ENCODE measurements around the gene TBC1D22B.
A peak's percentile ranks its signal among the peaks of the same experiment; 100 is the strongest.

TBC1D22B gene

DNA sequence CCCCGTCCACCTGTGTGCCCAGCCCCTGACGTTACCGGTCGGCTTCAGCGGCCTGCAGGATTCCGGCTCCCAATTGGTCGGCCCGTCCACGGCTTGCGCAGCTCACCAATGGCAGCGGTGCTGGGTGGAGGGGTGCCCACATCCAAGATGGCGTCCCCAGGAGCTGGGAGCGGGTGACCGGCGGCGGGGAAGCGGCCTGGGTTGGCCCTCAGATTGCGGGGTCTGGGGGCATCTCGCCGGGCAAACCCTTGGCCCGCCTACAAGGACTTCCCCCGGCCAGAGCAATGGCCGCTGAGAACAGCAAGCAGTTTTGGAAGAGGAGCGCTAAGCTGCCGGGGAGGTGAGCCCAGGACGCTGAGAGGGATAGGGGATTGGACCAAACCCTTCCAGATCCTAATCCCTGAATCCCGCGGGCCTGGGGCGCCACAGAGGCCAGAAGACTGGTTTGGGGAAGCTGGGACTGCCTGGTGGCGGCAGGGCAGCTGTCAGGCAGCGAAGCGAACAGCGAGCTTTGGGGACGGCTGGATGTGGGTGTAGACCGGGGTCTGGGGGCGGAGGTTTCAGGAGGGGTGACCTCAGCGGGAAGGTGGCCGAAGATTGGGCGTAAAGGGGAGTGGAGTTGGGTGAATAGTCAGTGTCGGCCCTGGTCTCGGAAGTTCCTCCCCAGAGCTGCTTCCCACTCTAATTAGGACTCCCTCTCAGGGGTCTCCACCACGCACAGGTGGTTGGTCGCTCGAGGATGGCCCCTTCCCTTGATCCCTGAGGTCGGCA, at the start of gene TBC1D22B, which contains the start of gene TMEM217 (continued):
- TF ChIP-seq ZFHX2 (tag by site-specific recombination; conservative IDR thresholded peaks at IDR 0.05) (peak; percentile 99), PRDM1 (tag by site-specific recombination; IDR thresholded peaks at IDR 0.05) (no peak), ZNF391 (tag by site-specific recombination; IDR thresholded peaks at IDR 0.05; ENCODE audit: borderline replicate concordance, low read depth) (peak; percentile 58; the same call in 1 of the 2 replicates), ZBTB17 (tag by site-specific recombination; IDR thresholded peaks at IDR 0.05) (peak; percentile 92), ZNF155 (tag by site-specific recombination; IDR thresholded peaks at IDR 0.05) (no peak), ZNF561 (tag by site-specific recombination; IDR thresholded peaks at IDR 0.05; ENCODE audit: borderline replicate concordance) (peak; percentile 19; the same call in 1 of the 2 replicates), ZNF335 (tag by site-specific recombination; conservative IDR thresholded peaks at IDR 0.05) (peak; percentile 100), MZF1 (tag by site-specific recombination; IDR thresholded peaks at IDR 0.05; ENCODE audit: borderline replicate concordance) (peak; percentile 96), ZIC2 (tag by site-specific recombination; IDR thresholded peaks at IDR 0.05) (no peak), YY1 (tag by site-specific recombination; IDR thresholded peaks at IDR 0.05) (peak; percentile 95), GLI4 (tag by site-specific recombination; IDR thresholded peaks at IDR 0.05) (no peak), KLF10 (tag by site-specific recombination; IDR thresholded peaks at IDR 0.05) (0 out of 2 replicates have a peak, but pooled peaks have one; percentile 23), ZNF24 (tag by site-specific recombination; IDR thresholded peaks at IDR 0.05) (peak; percentile 72), FEZF1 (tag by site-specific recombination; IDR thresholded peaks at IDR 0.05) (peak; percentile 78), ZBTB48 (tag by site-specific recombination; IDR thresholded peaks at IDR 0.05) (peak; percentile 81; the same call in 1 of the 2 replicates), SETDB1 (IDR thresholded peaks at IDR 0.05; ENCODE audit: insufficient read length, low read length) (no peak), SP3 (tag by site-specific recombination; IDR thresholded peaks at IDR 0.05) (peak; percentile 91), ZNF157 (tag by site-specific recombination; IDR thresholded peaks at IDR 0.05) (no peak), ZNF473 (tag by site-specific recombination; IDR thresholded peaks at IDR 0.05) (no peak), GLIS2 (tag by site-specific recombination; IDR thresholded peaks at IDR 0.05) (peak; percentile 49; the same call in 1 of the 2 replicates)
- TF ChIP-seq, protein P1, sequence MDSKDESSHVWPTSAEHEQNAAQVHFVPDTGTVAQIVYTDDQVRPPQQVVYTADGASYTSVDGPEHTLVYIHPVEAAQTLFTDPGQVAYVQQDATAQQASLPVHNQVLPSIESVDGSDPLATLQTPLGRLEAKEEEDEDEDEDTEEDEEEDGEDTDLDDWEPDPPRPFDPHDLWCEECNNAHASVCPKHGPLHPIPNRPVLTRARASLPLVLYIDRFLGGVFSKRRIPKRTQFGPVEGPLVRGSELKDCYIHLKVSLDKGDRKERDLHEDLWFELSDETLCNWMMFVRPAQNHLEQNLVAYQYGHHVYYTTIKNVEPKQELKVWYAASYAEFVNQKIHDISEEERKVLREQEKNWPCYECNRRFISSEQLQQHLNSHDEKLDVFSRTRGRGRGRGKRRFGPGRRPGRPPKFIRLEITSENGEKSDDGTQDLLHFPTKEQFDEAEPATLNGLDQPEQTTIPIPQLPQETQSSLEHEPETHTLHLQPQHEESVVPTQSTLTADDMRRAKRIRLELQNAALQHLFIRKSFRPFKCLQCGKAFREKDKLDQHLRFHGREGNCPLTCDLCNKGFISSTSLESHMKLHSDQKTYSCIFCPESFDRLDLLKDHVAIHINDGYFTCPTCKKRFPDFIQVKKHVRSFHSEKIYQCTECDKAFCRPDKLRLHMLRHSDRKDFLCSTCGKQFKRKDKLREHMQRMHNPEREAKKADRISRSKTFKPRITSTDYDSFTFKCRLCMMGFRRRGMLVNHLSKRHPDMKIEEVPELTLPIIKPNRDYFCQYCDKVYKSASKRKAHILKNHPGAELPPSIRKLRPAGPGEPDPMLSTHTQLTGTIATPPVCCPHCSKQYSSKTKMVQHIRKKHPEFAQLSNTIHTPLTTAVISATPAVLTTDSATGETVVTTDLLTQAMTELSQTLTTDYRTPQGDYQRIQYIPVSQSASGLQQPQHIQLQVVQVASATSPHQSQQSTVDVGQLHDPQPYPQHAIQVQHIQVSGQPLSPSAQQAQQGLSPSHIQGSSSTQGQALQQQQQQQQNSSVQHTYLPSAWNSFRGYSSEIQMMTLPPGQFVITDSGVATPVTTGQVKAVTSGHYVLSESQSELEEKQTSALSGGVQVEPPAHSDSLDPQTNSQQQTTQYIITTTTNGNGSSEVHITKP (tag by site-specific recombination; IDR thresholded peaks at IDR 0.05) = peak; percentile 95
- TF ChIP-seq, protein P2, sequence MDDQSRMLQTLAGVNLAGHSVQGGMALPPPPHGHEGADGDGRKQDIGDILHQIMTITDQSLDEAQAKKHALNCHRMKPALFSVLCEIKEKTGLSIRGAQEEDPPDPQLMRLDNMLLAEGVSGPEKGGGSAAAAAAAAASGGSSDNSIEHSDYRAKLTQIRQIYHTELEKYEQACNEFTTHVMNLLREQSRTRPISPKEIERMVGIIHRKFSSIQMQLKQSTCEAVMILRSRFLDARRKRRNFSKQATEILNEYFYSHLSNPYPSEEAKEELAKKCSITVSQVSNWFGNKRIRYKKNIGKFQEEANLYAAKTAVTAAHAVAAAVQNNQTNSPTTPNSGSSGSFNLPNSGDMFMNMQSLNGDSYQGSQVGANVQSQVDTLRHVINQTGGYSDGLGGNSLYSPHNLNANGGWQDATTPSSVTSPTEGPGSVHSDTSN (CRISPR knock-in tag; IDR thresholded peaks at IDR 0.05) = peak; percentile 82; the same call in 1 of the 2 replicates
- TF ChIP-seq, protein P3, sequence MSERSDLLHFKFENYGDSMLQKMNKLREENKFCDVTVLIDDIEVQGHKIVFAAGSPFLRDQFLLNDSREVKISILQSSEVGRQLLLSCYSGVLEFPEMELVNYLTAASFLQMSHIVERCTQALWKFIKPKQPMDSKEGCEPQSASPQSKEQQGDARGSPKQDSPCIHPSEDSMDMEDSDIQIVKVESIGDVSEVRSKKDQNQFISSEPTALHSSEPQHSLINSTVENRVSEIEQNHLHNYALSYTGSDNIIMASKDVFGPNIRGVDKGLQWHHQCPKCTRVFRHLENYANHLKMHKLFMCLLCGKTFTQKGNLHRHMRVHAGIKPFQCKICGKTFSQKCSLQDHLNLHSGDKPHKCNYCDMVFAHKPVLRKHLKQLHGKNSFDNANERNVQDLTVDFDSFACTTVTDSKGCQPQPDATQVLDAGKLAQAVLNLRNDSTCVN (tag by site-specific recombination; optimal IDR thresholded peaks at IDR 0.05) = peak; percentile 71
- TF ChIP-seq, protein P4, sequence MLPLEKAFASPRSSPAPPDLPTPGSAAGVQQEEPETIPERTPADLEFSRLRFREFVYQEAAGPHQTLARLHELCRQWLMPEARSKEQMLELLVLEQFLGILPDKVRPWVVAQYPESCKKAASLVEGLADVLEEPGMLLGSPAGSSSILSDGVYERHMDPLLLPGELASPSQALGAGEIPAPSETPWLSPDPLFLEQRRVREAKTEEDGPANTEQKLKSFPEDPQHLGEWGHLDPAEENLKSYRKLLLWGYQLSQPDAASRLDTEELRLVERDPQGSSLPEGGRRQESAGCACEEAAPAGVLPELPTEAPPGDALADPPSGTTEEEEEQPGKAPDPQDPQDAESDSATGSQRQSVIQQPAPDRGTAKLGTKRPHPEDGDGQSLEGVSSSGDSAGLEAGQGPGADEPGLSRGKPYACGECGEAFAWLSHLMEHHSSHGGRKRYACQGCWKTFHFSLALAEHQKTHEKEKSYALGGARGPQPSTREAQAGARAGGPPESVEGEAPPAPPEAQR (tag by site-specific recombination; IDR thresholded peaks at IDR 0.05) = peak; percentile 41; the same call in 1 of the 2 replicates
- TF ChIP-seq, protein P5, sequence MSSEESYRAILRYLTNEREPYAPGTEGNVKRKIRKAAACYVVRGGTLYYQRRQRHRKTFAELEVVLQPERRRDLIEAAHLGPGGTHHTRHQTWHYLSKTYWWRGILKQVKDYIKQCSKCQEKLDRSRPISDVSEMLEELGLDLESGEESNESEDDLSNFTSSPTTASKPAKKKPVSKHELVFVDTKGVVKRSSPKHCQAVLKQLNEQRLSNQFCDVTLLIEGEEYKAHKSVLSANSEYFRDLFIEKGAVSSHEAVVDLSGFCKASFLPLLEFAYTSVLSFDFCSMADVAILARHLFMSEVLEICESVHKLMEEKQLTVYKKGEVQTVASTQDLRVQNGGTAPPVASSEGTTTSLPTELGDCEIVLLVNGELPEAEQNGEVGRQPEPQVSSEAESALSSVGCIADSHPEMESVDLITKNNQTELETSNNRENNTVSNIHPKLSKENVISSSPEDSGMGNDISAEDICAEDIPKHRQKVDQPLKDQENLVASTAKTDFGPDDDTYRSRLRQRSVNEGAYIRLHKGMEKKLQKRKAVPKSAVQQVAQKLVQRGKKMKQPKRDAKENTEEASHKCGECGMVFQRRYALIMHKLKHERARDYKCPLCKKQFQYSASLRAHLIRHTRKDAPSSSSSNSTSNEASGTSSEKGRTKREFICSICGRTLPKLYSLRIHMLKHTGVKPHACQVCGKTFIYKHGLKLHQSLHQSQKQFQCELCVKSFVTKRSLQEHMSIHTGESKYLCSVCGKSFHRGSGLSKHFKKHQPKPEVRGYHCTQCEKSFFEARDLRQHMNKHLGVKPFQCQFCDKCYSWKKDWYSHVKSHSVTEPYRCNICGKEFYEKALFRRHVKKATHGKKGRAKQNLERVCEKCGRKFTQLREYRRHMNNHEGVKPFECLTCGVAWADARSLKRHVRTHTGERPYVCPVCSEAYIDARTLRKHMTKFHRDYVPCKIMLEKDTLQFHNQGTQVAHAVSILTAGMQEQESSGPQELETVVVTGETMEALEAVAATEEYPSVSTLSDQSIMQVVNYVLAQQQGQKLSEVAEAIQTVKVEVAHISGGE (tag by site-specific recombination; conservative IDR thresholded peaks at IDR 0.05; ENCODE audit: low read depth) = peak; percentile 30
- TF ChIP-seq, protein P6, sequence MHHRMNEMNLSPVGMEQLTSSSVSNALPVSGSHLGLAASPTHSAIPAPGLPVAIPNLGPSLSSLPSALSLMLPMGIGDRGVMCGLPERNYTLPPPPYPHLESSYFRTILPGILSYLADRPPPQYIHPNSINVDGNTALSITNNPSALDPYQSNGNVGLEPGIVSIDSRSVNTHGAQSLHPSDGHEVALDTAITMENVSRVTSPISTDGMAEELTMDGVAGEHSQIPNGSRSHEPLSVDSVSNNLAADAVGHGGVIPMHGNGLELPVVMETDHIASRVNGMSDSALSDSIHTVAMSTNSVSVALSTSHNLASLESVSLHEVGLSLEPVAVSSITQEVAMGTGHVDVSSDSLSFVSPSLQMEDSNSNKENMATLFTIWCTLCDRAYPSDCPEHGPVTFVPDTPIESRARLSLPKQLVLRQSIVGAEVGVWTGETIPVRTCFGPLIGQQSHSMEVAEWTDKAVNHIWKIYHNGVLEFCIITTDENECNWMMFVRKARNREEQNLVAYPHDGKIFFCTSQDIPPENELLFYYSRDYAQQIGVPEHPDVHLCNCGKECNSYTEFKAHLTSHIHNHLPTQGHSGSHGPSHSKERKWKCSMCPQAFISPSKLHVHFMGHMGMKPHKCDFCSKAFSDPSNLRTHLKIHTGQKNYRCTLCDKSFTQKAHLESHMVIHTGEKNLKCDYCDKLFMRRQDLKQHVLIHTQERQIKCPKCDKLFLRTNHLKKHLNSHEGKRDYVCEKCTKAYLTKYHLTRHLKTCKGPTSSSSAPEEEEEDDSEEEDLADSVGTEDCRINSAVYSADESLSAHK (tag by site-specific recombination; IDR thresholded peaks at IDR 0.05) = 0 out of 2 replicates have a peak, but pooled peaks have one; percentile 43

All from HEK293 (cell line).